PC-3 (cell line): Measurements from ENCODE around the gene PPP6R1. TPM values are rescaled to one million over a fixed set of nuclear protein-coding genes. Genes with fewer than 3 reads are reported as not detected.

ENCODE experiments used
- ATAC-seq: fragments of 200-7000 bp; cut with Tn5 transposase; 2 replicates; pipeline ENCODE4 v1.9.1; 2020; ENCODE audit warnings: mild to moderate bottlenecking, moderate library complexity
- BruUV-seq: library from RNA; stranded (reverse); fragments of 400-500 nt; replicated peaks from 2 replicates; lab custom pipeline; 2021; lab: Mats Ljungman, UMichigan
- CTCF ChIA-PET: fragments of 300-600 bp; sonication (Branson Sonifier 250); formaldehyde crosslinking; loops from one replicate; lab custom pipeline; 2022; ENCODE audit warnings: antibody characterized with exemption; lab: Charles Lee
- POLR2A ChIA-PET: fragments of 300-600 bp; sonication (Branson Sonifier 250); formaldehyde crosslinking; loops from one replicate; lab custom pipeline; 2022; ENCODE audit warnings: antibody characterized with exemption; ENCODE audit not compliant: unreplicated experiment; lab: Charles Lee
- DNase-seq: peaks from one replicate; pipeline ENCODE4 v3.0.0-alpha.2; 2015
- H2AFZ ChIP-seq: fragments of 300-600 bp; sonication (generic); 2 replicates; pipeline ENCODE4 v1.6.0; 2016; ENCODE audit warnings: antibody characterized with exemption, low read length
- H3F3A ChIP-seq: fragments of 300-600 bp; sonication (generic); one replicate; pipeline ENCODE4 v1.6.0; 2017; ENCODE audit warnings: antibody characterized with exemption, low read length, control low read depth, mild to moderate bottlenecking; ENCODE audit not compliant: unreplicated experiment
- H3K27ac ChIP-seq: fragments of 300-600 bp; sonication (generic); 2 replicates; pipeline ENCODE4 v1.5.1; 2016; ENCODE audit warnings: mild to moderate bottlenecking, low read length
- H3K27me3 ChIP-seq: fragments of 300-600 bp; sonication (generic); 2 replicates; pipeline ENCODE4 v1.6.1; 2016; ENCODE audit warnings: low read length, mixed read lengths
- H3K36me3 ChIP-seq: fragments of 300-600 bp; sonication (generic); 2 replicates; pipeline ENCODE4 v1.6.1; 2016; ENCODE audit warnings: low read depth, mixed run types, low read length, mixed read lengths
- H3K4me1 ChIP-seq: fragments of 300-600 bp; sonication (generic); 2 replicates; pipeline ENCODE4 v1.5.1; 2016; ENCODE audit warnings: low read length; ENCODE audit not compliant: insufficient read depth
- H3K4me2 ChIP-seq: fragments of 300-600 bp; sonication (generic); 2 replicates; pipeline ENCODE4 v1.6.0; 2016; ENCODE audit warnings: low read length
- H3K4me3 ChIP-seq: fragments of 300-600 bp; sonication (generic); 2 replicates; pipeline ENCODE4 v1.5.1; 2016; ENCODE audit warnings: mild to moderate bottlenecking, low read length, mixed read lengths
- H3K79me2 ChIP-seq: fragments of 300-600 bp; sonication (generic); 2 replicates; pipeline ENCODE4 v1.6.1; 2017; ENCODE audit warnings: low read length, mixed read lengths
- H3K9ac ChIP-seq: fragments of 300-600 bp; sonication (generic); 2 replicates; pipeline ENCODE4 v1.6.0; 2016; ENCODE audit warnings: mild to moderate bottlenecking, low read length
- H3K9me2 ChIP-seq: fragments of 300-600 bp; sonication (generic); replicated peaks from 2 replicates; pipeline ENCODE4 v1.6.1; 2016; ENCODE audit warnings: mixed run types, low read length, mixed read lengths
- H3K9me3 ChIP-seq: fragments of 300-600 bp; sonication (generic); 2 replicates; pipeline ENCODE4 v1.6.1; 2016; ENCODE audit warnings: low read length, mixed read lengths
- H4K20me1 ChIP-seq: fragments of 300-600 bp; sonication (generic); 2 replicates; pipeline ENCODE4 v1.6.1; 2016; ENCODE audit warnings: low read length, mixed read lengths
- CTCF ChIP-seq: fragments of 300-600 bp; sonication (generic); conservative IDR thresholded peaks from 2 replicates; pipeline ENCODE4 v1.5.1; 2017; ENCODE audit warnings: antibody characterized with exemption, low read depth, mild to moderate bottlenecking, low read length
- EZH2 ChIP-seq: fragments of 300-600 bp; sonication (generic); IDR thresholded peaks from one replicate; pipeline ENCODE4 v1.6.1; 2017; ENCODE audit warnings: antibody characterized with exemption, mild to moderate bottlenecking, low read length; ENCODE audit not compliant: unreplicated experiment
- EZH2phosphoT487 ChIP-seq: fragments of 300-600 bp; sonication (generic); IDR thresholded peaks from 2 replicates; pipeline ENCODE4 v1.6.1; 2018; ENCODE audit warnings: mild to moderate bottlenecking, antibody characterized with exemption, low read length, borderline replicate concordance
- intact Hi-C: fragments of 100-400 bp; cut with micrococcal nuclease; formaldehyde crosslinking; loops from 2 replicates; pipeline ENCODE4 v1.9.0; 2023
- total RNA-seq: library from RNA; depleted of rRNA; stranded (reverse); fragments of >200 nt; gene quantifications from 2 replicates; pipeline ENCODE4 v1.2.3, GENCODE V29; 2014

The PPP6R1 gene
- total RNA-seq, 1 experiment from 2014 or later: 159 TPM

- H3K27me3 ChIP-seq: no peaks in the 10 kb centered on the region
- peak; percentile 30 for DNase-seq
- ChIA-PET CTCF (no interaction called here), POLR2A (no interaction called here)
- H2AFZ ChIP-seq: no peak overlapping the region
- no peaks in the 10 kb centered on the region for H3K9me2 ChIP-seq
- H3K4me3 ChIP-seq: no peak overlapping the region
- H3K9me3 ChIP-seq: no peaks in the 10 kb centered on the region
- no TSS peak for BruUV-seq
- no peak for ATAC-seq
- H4K20me1 ChIP-seq: no peaks in the 10 kb centered on the region
- H3K4me1 ChIP-seq: no peaks in the 10 kb centered on the region
- no peak overlapping the region for H3K27ac ChIP-seq
- no peak overlapping the region for H3K9ac ChIP-seq
- H3F3A ChIP-seq: no peaks in the 10 kb centered on the region
- H3K4me2 ChIP-seq: no peak overlapping the region
- intact Hi-C loops: no loop called here
- TF ChIP-seq EZH2: no peak
- TF ChIP-seq CTCF: no peak
- no peak for TF ChIP-seq EZH2phosphoT487
- H3K79me2 ChIP-seq: no peaks in the 10 kb centered on the region
- H3K36me3 ChIP-seq: no peaks in the 10 kb centered on the region
Measured at GRCh38 chr19:55289117-55289796, 30.4 kb upstream of the PPP6R1 start.

DNA sequence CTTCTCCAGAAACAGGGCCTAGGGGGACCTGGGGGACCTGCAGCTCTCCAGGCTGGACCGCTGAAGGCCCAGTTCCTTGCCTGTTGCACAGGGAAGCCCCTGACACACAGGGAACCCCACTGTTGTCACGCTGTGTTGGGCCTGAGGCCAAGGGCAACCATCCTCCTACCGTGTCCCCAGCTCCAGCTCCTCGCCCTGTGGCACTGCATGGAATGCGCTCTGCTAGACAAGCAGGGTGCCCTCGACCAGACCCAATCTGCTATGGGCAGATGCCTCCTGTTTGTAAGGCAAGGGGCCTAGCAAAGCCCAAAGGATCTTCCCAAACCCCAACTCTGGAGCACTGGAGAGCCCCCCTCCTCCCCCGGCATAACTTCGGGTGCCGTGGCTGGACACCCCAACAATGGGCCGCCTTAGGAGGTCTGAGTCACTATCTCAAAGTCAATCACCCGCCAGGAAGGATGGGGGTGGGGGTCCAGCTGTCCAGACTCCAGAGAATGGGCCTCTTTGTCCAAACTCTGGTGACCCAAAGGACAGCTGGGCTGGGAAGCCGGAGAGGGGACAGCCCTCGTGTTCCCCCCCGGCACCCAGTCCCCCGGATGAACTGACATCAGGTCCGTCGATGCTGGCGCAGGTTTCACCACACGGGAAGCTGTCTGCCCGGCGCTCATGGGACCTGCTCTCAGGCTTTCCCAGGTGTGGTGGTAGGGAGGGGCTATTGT lies 28.7 kb upstream of the PPP6R1 start:
- H3K4me1 ChIP-seq: no peaks in the 10 kb centered on the region
- no peak overlapping the region for H3K9ac ChIP-seq
- H3K27me3 ChIP-seq: 0 out of 2 replicates have a peak, but pooled peaks cover 4% of the 10 kb centered on the region
- H3K9me3 ChIP-seq: no peaks in the 10 kb centered on the region
- BruUV-seq: no TSS peak
- no peaks in the 10 kb centered on the region for H4K20me1 ChIP-seq
- no peak for ATAC-seq
- H3K36me3 ChIP-seq: no peaks in the 10 kb centered on the region
- no peak for DNase-seq
- H3K79me2 ChIP-seq: no peaks in the 10 kb centered on the region
- no peak for TF ChIP-seq CTCF
- TF ChIP-seq EZH2: no peak
- no peak for TF ChIP-seq EZH2phosphoT487
- intact Hi-C loops: no loop called here
- H3K4me3 ChIP-seq: no peak overlapping the region
- H2AFZ ChIP-seq: no peak overlapping the region
- no peaks in the 10 kb centered on the region for H3F3A ChIP-seq
- H3K27ac ChIP-seq: no peak overlapping the region
- ChIA-PET POLR2A (no interaction called here), CTCF (no interaction called here)
- no peaks in the 10 kb centered on the region for H3K9me2 ChIP-seq
- H3K4me2 ChIP-seq: no peak overlapping the region
